ENCODE results near the gene PPP1R3G. TPM values are rescaled to one million over a fixed set of nuclear protein-coding genes. Genes with fewer than 3 reads are reported as not detected.

Gene PPP1R3G
- total RNA-seq (10 to 100 TPM in 4 of 9 donors, 1 to 10 TPM in 5; 5.8 to 12.3 (median 9.7) TPM), polyA plus RNA-seq (1 to 10 TPM; 5.4 to 8.0 TPM)
- long read RNA-seq, donor 1, full-length matches to known transcripts: 91 of 91 reads
- long read RNA-seq, donor 1, partial matches to known transcripts: 0 of 91 reads
- long read RNA-seq, donor 1, other reads (novel, unspliced or antisense): 0 of 91 reads
- long read RNA-seq, donor 2, full-length matches to known transcripts: 53 of 53 reads
- long read RNA-seq, donor 2, partial matches to known transcripts: 0 of 53 reads
- long read RNA-seq, donor 2, other reads (novel, unspliced or antisense): 0 of 53 reads
- long read RNA-seq, donor 3, full-length matches to known transcripts: 93 of 94 reads
- long read RNA-seq, donor 3, partial matches to known transcripts: 0 of 94 reads
- long read RNA-seq, donor 3, other reads (novel, unspliced or antisense): 1 of 94 reads

- H3K27me3 ChIP-seq: peaks cover 0 to 28% (median 0%) of the 10 kb centered on the region in 9 donors
- WGBS, 4 donors: 0% methylated on average over 21 to 83 of the region's 83 CpGs
- intact Hi-C loops (cut with DNase I): loop anchor here in 3 of 10 donors (2.0 to 10.0 kb wide), 3 partner anchors 26 to 120 kb away; no protein-coding TSS in a partner anchor
- ATAC-seq (peak; percentile 39 to 72 (median 70)), DNase-seq (peak; percentile 59 to 83 (median 65))
- no peaks in the 10 kb centered on the region for H3K9me3 ChIP-seq
- TF ChIP-seq POLR2A (IDR thresholded peaks at IDR 0.05): no peak
- TF ChIP-seq, protein P1, sequence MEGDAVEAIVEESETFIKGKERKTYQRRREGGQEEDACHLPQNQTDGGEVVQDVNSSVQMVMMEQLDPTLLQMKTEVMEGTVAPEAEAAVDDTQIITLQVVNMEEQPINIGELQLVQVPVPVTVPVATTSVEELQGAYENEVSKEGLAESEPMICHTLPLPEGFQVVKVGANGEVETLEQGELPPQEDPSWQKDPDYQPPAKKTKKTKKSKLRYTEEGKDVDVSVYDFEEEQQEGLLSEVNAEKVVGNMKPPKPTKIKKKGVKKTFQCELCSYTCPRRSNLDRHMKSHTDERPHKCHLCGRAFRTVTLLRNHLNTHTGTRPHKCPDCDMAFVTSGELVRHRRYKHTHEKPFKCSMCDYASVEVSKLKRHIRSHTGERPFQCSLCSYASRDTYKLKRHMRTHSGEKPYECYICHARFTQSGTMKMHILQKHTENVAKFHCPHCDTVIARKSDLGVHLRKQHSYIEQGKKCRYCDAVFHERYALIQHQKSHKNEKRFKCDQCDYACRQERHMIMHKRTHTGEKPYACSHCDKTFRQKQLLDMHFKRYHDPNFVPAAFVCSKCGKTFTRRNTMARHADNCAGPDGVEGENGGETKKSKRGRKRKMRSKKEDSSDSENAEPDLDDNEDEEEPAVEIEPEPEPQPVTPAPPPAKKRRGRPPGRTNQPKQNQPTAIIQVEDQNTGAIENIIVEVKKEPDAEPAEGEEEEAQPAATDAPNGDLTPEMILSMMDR (IDR thresholded peaks at IDR 0.05): no peak
- H3K27ac ChIP-seq: peak within 1 kb of the TSS; percentile 59 to 94 (median 88)
- peaks cover 0 to 30% (median 12%) of the 10 kb centered on the region in 12 donors for H3K4me1 ChIP-seq
- H3K4me3 ChIP-seq: peak within 1 kb of the TSS; percentile 47 to 81 (median 70)
- no peaks in the 10 kb centered on the region for H3K36me3 ChIP-seq
Observed at GRCh38 chr6:5084781-5085647, at the start of gene PPP1R3G. Gene PPP1R3G (plus strand): TSS chr6:5085341. CDS start chr6:5085486, 145 bp downstream.

- intact Hi-C loops (cut with DNase I): no loop called here
- no peak for TF ChIP-seq POLR2A (IDR thresholded peaks at IDR 0.05)
- TF ChIP-seq, protein P1 (IDR thresholded peaks at IDR 0.05): no peak
- H3K27me3 ChIP-seq: no peaks in the 10 kb centered on the region
- peaks cover 0 to 6% (median 0%) of the 10 kb centered on the region in 12 donors for H3K4me1 ChIP-seq
- 78 to 91% (median 85%) methylated on average over 8 of the region's 8 CpGs for WGBS, 4 donors
- H3K27ac ChIP-seq: no peak overlapping the region
- no peak overlapping the region for H3K4me3 ChIP-seq
- DNase-seq: no peak
- no peaks in the 10 kb centered on the region for H3K36me3 ChIP-seq
- H3K9me3 ChIP-seq: no peaks in the 10 kb centered on the region
- no peak for ATAC-seq
Observed at GRCh38 chr6:5036269-5036668, 48.9 kb upstream of the PPP1R3G start.

- 41 to 46% (median 45%) methylated on average over 2 of the region's 2 CpGs for WGBS, 4 donors
- H3K27me3 ChIP-seq: no peaks in the 10 kb centered on the region
- intact Hi-C loops (cut with DNase I): no loop called here
Observed at GRCh38 chr6:5041955-5042354, 43.2 kb upstream of the PPP1R3G start.

More at GRCh38 chr6:5041955-5042354, 43.2 kb upstream of the PPP1R3G start:
- no peak overlapping the region for H3K4me3 ChIP-seq
- ATAC-seq (no peak), DNase-seq (no peak)
- no peaks in the 10 kb centered on the region for H3K36me3 ChIP-seq
- no peaks in the 10 kb centered on the region for H3K9me3 ChIP-seq
- TF ChIP-seq, protein P1 (IDR thresholded peaks at IDR 0.05): no peak
- no peak for TF ChIP-seq POLR2A (IDR thresholded peaks at IDR 0.05)
- no peak overlapping the region for H3K27ac ChIP-seq
- no peaks in the 10 kb centered on the region for H3K4me1 ChIP-seq

Data from heart left ventricle (tissue), 16 donors.